GM19025 (cell line): ENCODE results near the gene EVI5L.

Source experiments
- ATAC-seq: cut with Tn5 transposase; IDR thresholded peaks from one replicate; pipeline ENCODE4 v1.9.1; 2021; ENCODE audit warnings: mild to moderate bottlenecking, low read depth, moderate library complexity; ENCODE audit not compliant: unreplicated experiment

EVI5L gene

DNA sequence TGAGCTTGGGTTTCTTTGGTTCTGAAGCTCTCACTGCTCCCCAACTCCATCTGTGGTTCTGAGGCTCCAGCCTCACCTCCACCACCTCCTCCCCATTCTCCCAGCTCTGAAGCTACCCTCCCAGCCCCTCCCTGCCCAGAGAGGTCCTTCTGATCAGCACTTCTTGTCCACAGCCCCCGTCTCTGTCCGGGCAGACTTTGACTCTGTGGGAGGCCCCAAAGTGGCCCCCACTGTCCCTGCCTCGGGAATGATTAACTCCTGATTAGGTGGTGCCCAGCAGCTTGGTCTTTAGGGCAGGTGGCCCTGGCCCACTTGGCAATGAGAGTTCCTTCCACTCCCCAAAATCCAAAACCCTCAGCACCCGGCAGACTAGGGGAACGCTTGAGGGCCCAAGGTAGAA is 14.4 kb downstream of the EVI5L start:
- no peak for ATAC-seq

DNA sequence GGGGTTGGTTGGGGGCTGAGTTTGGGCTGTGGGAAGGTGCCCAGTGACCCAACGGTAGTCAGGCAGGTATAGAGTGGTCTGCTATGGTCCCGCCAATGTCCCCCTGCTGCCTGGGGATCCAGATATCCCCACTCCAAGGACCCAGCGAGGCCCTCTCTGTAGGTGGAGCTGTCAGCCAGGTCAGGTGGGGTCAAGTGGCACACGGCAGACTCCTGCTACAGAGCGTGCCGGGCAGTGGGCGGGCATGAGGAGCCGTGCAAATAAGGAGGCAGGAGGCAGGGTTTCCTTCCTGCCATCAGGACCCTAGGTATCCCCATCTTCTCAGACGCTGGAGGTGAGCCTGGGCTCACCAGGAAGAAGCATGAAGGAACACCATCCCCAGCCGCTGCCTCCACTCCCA is 14.9 kb downstream of the EVI5L start:
- ATAC-seq, result no peak

DNA sequence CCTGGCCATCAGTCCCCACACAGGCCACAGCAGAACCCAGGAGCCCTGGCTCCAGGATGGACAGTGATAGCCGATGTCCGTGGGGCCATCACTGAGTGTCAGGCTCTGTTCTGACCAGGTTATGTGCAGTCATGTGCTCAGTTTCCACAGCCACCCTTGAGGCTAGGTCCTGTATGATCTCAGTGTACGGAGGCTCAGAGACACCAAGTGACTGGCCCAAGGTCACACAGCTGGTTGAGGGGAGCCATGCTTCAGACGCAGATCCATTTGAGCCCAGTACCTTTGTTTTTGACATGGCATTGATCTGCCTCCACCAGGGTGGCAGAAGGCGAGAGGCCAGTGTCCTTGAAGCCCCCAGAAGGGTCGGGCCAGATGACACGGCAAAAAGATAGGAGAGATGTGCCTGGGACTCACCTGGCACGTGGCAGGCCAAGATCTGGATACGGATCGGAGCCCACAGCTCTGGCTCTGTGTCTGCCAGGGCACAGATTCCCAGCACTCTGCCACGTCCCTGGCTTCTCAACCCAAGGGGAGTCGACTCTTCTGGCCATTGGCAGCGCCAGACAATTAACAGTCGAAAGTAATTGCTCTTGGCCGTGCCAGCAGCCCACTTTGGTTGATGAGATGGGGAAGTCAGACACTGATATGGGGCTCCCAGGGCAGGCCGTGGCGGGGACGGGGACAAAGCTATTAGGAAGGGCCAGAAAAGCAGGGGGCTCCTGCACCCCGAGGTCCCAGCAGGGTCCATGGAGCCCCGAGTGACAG is 15.6 kb downstream of the EVI5L start:
- no peak for ATAC-seq

DNA sequence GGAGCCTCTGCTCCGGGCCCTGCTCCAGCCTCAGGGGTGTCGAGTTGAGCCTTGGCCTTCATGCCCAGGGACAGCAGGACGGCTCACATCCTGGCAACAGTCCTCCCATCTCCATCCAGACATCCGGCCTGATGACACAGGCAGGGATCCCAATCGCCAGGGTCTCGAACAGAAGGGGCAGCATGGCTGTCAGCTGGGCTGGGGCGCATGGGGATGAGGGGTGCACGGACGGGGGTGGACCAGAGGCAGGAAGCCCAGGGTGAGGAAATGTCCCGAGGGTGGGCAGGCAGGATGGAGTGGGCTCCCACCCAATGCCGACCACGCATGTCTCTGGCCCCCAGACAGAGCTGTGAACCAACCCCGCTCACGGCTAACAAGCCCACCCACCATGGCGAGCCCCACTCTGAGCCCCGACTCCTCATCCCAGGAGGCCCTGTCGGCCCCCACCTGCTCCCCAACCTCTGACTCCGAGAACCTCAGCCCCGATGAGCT is 16.2 kb downstream of the EVI5L start:
- ATAC-seq, result no peak

DNA sequence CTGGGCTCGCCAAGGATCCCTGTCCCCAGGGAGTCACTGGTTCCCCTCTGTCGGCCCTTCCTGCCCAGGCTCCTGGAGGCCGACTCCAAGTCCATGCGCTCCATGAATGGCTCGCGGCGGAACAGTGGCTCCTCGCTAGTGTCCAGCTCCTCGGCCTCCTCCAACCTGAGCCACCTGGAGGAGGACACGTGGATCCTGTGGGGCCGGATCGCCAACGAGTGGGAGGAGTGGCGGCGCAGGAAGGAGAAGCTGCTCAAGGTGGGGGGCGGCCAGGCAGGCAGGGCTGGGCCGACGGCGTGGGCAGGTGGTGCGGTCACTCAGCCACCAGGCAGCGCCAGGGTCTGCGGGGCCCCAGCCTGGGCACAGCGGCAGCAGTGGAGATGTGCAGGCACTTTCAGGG is 17.6 kb downstream of the EVI5L start:
- ATAC-seq, result no peak

DNA sequence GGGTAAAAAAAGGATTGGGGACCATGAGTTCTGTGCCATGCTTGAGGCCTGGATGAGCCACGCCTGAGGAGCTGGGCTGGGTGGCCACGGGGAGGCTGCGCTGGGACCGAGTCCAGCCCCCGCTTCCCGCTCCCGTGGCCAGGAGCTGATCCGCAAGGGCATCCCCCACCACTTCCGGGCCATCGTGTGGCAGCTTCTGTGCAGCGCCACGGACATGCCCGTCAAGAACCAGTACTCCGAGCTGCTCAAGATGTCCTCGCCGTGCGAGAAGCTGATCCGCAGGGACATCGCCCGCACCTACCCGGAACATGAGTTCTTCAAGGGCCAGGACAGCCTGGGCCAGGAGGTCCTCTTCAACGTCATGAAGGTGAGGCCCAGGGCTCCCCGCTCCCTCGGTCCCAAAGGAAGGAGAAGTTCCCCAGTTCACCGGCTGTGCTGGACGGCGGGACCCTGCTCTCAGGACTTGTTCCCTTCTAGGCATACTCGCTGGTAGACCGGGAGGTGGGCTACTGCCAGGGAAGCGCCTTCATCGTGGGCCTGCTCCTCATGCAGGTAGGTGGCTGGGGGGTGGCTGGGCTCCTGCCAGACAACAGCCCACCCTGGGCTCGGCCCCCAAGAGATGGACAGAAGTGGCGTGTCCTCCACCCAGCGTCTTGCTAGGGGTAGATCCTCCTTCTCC is 18.9 kb downstream of the EVI5L start:
- ATAC-seq, result no peak

DNA sequence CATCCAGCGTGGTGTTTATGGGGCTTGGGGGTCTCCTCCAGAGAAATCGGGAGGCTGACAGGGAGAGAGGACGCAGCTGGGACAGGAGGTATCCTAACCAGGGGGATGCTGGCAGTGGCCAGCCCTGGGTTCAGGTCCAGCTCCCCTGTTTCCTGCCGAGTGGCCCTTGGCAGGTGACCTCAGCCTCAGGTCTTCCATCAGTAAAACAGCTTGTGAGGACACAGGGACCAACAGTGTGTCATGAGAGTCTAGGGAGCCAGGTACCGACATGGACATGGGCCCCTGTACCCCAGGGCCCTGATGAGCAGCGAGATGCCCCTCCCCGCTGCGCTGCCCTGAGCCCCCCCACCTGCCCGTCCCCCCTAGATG is 19.6 kb downstream of the EVI5L start:
- no peak for ATAC-seq

DNA sequence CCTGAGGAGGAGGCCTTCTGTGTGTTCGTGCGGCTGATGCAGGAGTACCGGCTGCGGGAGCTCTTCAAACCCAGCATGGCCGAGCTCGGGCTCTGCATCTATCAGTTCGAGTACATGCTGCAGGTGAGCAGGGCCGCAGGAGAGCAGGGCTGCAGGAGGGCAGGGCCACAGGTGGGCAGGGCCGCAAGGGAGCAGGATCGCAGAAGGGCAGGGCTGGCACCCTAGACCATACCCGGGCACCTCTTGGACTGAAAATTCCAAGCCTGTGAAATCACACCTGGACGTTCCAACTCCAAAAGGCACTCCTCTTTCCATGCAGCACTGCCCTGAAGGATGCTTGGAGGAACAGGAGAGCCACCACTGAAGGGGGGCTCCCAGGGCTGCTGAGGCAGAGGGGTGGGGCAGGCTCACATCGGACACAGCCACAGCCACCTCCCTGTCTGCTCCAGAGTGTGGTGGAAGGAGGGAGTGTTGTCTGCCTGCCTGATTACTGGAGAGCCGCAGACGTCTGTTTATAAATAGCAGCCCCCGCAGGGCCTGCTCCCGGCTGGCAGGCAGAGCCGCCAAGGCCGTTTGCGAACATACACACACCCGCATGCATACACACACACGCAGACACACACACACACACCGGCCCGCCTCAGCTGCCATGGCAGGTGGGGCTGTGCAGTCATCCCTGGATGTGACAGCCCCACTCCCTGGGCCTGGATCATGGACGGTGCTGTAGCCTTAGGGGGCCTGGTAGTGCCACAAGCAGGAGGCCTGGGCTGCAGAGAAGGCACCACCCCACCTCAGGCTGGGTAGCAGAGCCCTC is 20.2 kb downstream of the EVI5L start:
- ATAC-seq, result no peak

DNA sequence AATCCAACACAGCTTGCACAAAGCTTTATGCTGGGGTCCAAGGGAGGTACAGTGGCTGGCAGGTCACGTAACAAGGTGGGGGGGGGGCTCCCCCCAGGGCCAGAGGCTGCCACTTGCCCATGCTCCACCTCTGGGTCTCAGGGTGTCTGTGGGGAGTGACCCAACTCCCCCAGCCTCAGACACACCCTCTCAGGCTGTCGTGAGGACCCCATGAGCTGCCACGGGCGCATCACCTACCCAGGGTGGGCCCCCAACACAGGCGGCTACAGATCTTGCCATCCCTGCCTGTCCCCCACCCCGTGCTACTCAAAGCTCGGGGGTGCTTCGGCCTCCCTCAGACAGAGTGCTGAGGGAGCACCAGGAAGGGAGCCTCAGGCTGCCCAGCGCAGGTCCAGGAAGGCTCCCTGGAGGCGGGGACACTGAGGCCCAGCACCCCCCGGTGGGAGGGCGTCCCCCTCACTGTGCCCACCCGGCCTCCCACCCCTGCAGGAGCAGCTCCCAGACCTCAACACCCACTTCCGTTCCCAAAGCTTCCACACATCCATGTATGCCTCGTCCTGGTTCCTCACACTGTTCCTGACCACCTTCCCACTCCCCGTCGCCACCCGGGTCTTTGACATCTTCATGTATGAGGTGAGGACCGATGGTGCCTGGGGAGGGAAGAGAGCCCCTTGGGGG is 21.1 kb downstream of the EVI5L start:
- no peak for ATAC-seq

DNA sequence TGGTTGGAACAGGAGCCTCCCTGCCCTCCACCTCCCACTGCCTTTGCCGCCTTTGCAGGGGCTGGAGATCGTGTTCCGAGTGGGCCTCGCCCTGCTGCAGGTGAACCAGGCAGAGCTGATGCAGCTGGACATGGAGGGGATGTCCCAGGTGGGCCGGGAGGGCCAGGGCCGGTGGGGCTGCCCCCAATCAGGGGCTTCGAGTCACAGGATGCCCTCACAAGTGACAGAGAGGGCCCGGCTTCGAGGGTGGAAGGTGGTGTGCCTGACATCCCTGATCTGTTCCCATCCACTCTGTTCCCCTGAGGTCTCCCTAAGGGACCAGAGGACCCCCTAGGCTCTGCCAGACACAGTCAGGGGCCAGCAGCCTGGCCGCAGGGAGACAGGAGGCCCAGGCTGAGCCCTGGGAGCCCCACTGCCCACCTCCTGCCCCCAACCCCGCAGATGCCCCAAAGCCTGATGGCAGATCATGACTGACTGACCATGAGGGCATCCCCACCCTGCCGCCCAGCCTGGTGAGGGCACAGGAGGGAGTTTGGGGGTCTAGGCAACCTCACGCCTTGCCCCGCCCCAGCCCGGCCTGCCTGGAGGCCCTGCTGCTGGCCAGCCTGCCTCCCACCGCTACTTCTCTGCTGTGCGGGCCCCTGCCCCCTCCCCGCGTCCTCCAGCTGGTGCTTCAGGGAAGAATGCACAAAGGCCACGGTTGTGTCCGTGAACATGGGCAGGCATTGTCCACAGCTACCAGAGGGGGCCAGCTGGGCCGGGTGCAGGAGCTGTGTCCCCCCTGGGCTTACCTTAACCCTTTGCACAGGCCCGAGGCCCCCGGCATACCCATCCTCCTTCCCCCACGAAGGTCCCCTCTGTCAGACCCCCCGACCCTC is 21.8 kb downstream of the EVI5L start:
- ATAC-seq, result no peak

DNA sequence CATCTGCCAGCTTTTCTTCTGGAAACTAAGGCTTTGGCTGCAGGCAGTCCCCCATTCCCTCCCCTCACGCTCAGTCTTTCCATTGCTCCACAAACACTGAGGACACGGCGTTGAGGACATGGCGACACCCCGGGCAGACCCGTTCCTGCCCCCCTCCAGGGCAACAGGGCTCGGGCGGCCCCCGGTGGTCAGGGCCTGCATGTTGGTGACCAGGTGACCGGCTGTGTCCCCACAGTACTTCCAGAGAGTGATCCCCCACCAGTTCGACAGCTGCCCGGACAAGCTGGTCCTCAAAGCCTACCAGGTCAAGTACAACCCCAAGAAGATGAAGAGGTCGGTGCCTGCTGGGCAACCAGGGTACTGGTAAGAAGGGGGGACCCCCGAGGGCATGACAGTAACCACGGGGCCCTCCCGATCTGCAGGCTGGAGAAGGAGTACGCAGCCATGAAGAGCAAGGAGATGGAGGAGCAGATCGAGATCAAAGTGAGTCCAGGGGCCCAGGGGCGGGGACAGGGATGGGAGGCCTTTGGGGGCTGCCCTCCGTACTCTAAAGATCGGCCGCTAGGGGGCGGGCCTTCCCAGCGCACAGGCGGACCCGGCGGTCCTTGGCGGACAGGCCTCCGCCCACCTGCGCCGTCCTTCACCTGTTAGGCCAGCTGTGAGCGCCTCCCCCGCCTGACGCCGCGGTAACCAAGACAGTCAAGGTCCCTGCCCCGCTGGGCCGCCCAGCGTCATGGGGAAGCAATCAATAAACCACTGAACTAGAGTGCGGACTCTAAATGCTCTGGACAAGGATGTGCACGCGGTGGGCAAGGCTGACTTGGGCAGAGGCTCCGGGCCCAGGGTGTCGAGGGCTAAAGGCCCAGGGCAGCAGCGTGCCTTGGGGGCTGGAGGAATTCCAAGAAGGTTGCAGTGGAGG is 23.1 kb downstream of the EVI5L start:
- ATAC-seq, result no peak

DNA sequence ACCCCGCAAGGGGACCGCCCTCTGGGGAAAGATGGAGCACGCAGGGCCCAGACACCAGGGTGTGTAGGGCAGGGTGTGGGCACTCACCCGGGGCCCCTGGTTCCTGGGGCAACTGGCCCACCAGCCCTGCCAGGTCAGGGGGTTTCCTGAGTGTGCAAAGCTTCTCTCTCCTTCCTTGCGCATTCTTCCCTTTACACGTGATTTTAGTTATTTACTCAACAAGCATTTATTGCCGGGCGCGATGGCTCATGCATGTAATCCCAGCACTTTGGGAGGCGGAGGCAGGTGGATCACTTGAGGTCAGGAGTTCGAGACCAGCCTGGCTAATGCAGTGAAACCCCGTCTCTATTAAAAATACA is 23.7 kb downstream of the EVI5L start:
- ATAC-seq, result no peak

DNA sequence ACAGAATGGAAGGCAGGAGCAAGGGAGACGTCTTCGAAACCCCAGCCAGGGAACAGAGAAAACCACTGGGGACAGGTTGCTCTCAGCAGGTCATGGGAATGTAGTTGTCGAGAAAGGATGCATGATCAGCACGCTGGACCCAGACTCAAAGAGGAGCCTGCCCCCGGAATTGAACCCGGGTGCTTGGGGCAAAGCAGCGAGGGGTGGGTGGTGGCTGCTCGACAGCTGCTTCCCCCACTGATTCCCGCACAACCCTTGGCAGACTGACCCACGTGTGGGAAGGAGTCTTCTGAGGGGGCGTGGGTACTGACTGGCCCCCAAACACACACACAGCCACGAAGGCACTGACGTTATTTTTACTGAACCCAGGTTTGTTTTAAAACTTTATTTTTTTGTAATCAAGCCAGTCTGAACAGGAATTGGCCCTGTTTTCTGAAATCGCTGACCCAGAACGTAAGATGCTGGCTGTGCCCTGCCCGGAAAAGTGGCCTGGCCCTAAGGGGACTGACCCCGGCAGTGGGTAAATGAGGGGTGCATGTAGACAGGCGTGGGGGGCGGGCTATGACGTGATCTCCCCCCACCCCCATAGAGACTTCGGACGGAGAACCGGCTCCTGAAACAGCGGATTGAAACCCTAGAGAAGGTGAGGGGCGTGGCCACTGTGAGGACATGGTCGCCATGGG is 25.5 kb downstream of the EVI5L start:
- ATAC-seq, result no peak

DNA sequence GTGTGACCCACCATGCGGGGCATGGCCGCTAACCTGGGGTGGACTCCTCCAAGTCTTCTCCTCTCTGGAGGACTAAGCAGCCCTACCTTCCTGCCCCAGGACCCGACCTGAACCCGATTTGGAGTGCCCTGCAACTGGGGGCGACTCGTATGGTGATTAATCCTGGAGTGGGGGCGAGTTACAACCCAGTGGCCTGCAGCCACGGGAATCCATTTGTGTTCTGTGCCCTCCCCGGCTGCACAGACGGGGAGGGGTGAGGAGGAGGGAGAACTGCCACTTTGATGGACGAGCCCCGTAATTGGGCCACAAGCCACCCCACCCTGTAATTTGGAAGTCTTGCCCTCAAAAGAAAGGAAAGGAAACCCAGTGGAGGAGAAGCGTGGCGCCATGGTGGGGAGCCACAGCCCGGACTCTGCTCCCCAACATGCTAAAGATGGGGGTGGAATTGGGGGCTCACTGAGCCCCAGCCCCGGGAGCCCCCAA is 26.1 kb downstream of the EVI5L start:
- no peak for ATAC-seq

DNA sequence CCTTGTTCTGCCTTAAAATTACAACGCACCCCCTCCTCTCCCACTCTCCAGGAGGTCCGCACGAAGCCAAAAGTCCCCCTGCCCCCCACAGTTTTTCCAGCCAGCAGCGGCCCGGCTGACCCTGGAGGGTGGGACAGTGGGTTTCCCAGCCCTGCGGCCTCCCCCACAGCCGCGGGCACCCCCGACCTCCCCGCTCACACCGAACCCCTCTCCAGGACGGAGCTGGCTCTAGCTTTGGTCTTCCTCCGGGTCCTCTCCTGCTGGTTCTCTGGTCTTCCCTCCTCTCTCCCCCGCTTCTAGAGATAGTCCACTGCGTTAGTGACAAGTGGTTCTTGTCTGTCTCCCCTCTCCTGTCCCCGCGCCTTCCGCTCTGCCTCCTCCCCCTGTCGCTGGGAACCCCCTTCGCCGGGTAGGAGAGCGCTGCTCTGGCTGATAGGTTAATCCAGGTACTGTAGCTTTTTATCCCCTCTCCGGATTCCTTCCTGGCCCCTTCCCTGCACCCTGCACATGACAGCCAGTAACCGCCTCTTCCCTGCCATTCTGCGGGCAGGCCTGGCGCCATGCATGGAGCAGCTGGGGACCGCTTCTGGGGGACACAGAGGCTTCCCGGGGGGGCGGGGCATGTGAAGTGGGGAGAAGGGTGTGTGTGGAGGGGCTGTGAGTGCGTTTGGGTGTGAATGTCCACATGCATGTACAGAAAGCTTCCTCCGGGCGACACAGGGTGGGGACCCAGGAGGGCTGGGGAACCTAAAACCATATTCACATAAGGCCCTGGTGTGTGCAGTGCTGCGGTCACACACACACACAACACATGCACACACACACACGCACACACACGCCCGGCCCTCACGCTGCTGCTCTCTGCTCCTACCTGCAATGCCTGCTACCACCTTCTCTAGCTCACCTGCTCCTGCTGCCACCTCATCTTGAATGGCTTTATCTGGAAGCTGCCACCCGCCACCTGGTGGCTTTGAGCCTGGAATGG is 27.0 kb downstream of the EVI5L start:
- no peak for ATAC-seq

DNA sequence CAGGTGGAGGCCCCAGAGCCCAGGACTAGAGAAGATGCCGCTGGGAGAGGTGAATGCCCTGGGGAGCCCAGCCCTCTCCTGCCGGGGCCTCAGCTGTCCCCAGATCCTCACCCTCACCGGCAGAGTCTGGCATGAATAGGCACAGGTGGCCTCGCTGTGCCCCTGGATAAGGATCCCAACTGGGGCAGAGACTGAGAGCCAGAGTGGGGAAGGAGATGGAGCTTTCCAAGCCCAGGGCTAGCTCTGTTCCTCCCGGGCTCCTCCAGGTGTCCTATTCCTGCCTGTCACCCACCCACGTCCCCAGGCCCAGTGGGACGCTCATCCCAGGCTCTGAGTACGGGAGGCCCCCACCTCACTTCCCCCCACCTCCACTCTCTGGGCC is 27.7 kb downstream of the EVI5L start:
- no peak for ATAC-seq
